Astrocyte of the cerebellum (primary cell): Measurements from ENCODE around the gene TJAP1.
"Not testable (repeated sequence)": the region's sequence is repeated elsewhere in the genome, so short reads cannot be mapped to it uniquely, and the experiment has no call there.

Experiments used
- DNase-seq: peaks from one replicate; pipeline ENCODE4 v3.0.0-alpha.2; 2011; ENCODE audit warnings: low read depth
- H3K4me3 ChIP-seq: 2 replicates; pipeline ENCODE4 v1.5.1; 2011; ENCODE audit warnings: mild to moderate bottlenecking, low read depth, low read length, moderate library complexity
- CTCF ChIP-seq: IDR thresholded peaks from 2 replicates; pipeline ENCODE4 v1.5.1; 2012; ENCODE audit warnings: low read length, low read depth, moderate library complexity, mild to moderate bottlenecking; ENCODE audit errors: missing control alignments
- in situ Hi-C: cut with HindIII; loops from 2 replicates; pipeline ENCODE4 v1.10.0; 2017; ENCODE audit warnings: low sequenced_read_pairs

Gene TJAP1

DNA sequence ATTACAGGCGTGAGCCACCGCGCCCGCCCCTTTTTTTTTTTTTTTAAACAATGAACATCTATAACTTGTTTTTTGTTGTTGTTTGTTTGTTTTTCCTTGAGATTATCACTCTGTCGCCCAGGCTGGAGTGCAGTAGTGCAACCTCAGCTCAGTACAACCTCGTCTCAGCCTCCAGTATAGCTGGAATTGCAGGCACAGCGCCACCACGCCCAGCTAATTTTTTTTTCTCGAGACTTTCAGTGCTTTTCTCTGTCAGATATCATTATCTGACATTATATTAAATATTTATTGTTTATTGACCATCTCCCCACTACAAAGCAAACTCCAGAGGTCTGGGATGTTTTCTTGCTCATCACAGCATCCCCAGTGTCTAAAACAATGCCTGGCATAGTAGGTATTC is 19.7 kb upstream of the TJAP1 start:
- DNase-seq: no peak
- no peak for TF ChIP-seq CTCF
- in situ Hi-C loops: no loop called here
- no peak overlapping the region for H3K4me3 ChIP-seq

DNA sequence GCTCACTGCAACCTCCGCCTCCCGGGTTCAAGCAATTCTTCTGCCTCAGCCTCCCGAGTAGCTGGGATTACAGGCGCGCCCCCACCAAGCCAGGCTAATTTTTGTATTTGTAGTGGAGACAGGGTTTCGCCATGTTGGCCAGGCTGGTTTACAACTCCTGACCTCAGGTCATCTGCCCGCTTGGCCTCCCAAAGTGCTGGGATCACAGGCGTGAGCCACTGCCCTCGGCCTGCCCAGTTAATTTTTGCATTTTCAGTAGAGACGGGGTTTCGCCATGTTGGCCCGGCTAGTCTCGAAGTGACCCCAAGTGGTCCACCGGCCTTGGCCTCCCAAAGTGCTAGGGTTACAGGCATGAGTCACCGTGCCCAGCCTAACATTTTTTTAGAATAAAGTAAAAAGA is 19.2 kb upstream of the TJAP1 start:
- in situ Hi-C loops, DNase-seq, H3K4me3 ChIP-seq: not testable (repeated sequence)

DNA sequence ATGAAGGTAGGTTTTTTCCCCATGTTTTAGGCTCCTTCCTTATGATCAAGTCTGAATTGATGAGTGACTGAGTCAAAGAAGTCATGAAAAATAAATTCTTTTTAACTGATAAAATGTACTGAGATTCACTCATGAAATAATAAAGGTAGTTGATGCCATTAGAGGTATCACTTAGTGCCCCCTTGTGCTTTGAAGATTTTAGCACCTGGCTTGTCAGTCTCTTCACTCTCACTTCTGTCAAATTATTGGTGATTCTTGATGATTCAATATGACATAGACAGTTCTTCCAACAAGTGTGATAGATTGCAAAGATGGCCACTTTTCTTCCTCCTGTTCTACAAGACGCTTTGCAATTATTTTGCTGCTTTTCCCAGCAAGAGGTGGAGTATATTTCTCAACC is 17.8 kb upstream of the TJAP1 start:
- in situ Hi-C loops: no loop called here
- DNase-seq: no peak
- no peak overlapping the region for H3K4me3 ChIP-seq
- TF ChIP-seq CTCF: no peak

DNA sequence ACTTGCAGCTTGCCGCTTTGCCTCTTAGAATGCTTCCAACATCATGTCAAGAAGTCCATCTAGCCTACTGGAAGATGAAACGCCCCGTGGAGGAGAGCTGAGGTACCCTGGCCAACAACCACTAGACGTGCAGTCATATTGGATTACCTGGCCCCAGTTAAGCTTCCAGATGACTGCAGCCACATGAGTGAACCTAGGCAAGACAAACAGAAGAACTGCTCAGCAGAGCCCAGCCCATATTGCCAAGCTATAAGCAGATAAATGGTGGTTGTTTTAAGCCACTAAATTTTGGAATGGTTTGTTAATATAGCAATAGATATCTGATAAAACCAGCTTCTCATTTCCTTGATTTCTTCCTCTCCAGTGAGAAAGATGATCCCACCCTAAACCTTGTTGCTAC is 17.3 kb upstream of the TJAP1 start:
- no peak for DNase-seq
- in situ Hi-C loops: loop anchor here (5.0 kb wide), 1 partner anchor 42 kb away; no protein-coding TSS in a partner anchor
- TF ChIP-seq CTCF: no peak
- no peak overlapping the region for H3K4me3 ChIP-seq

DNA sequence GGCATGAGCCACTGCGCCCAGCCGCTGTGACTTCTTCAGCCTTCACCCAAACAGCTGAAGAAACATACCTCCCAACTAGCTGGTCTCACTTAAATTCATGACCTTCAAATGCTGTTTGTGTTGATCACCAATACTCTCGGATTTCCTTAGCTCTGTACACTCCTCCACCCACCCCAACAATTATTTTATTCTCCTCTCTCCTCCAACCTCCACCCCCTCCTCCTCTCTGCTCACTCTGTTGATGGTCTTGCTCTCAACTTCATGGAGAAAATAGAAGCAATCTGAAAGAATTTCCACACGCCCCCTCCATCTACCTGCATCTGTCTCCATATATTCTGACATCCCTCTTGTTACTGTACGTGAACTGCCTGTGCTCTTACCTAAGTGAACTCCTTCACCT is 15.4 kb upstream of the TJAP1 start:
- H3K4me3 ChIP-seq: no peak overlapping the region
- in situ Hi-C loops: loop anchor here (5.0 kb wide), 1 partner anchor 40 kb away; no protein-coding TSS in a partner anchor
- no peak for TF ChIP-seq CTCF
- no peak for DNase-seq

DNA sequence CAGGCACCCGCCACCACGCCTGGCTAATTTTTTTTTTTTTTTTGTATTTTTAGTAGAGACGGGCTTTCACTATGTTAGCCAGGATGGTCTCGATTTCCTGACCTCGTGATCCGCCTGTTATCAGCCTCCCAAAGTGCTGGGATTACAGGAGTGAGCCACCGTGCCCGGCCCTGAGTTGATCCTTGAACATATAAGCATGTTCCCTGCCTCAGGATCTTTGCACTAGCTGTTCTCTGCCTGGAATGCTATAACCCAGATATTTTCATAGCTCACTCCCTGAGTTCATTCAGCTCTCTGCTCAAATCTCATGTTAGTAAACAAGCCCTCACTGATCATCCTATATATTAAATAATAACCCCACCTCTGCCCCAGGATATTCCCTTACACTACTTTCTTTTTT is 13.0 kb upstream of the TJAP1 start:
- DNase-seq: no peak
- TF ChIP-seq CTCF: no peak
- in situ Hi-C loops: loop anchor here (5.0 kb wide), 1 partner anchor 38 kb away; no protein-coding TSS in a partner anchor
- no peak overlapping the region for H3K4me3 ChIP-seq

GRCh38 chr6:43465948-43466347 is 11.4 kb upstream of the TJAP1 start:
- DNase-seq: no peak
- H3K4me3 ChIP-seq: no peak overlapping the region
- TF ChIP-seq CTCF: no peak
- in situ Hi-C loops: no loop called here

- DNase-seq, in situ Hi-C loops, H3K4me3 ChIP-seq: not testable (repeated sequence)
Measured at GRCh38 chr6:43467265-43467664, 10.1 kb upstream of the TJAP1 start.
